SW480 (cell line): ENCODE data around the gene SPIB.

Experiments
- DNase-seq: peaks from one replicate; pipeline ENCODE4 v3.0.0-alpha.2; 2016; ENCODE audit warnings: low spot score

Gene SPIB

GRCh38 chr19:50392759-50393158 lies 26.0 kb upstream of the SPIB start:
- no peak for DNase-seq

GRCh38 chr19:50393589-50393988 lies 25.1 kb upstream of the SPIB start:
- no peak for DNase-seq

DNA sequence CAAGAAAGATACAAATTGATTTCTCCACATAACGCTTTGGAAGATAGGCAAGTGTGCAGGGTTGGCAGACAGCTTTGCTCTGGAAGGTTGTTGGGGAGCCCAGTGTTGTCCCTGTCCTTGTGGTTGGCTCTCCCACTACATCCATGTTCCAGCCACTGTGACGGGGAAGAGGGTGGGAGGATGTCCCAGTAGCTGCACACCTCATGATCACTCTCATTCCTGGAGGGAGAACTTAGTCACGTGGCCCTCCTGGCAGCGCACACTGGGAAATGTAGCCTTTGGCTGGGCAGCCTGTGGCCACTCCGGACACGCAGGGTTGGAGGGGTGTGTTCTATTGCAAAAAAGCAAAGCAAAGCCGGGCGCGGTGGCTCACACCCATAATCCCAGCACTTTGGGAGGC lies 24.7 kb upstream of the SPIB start:
- DNase-seq: no peak

DNA sequence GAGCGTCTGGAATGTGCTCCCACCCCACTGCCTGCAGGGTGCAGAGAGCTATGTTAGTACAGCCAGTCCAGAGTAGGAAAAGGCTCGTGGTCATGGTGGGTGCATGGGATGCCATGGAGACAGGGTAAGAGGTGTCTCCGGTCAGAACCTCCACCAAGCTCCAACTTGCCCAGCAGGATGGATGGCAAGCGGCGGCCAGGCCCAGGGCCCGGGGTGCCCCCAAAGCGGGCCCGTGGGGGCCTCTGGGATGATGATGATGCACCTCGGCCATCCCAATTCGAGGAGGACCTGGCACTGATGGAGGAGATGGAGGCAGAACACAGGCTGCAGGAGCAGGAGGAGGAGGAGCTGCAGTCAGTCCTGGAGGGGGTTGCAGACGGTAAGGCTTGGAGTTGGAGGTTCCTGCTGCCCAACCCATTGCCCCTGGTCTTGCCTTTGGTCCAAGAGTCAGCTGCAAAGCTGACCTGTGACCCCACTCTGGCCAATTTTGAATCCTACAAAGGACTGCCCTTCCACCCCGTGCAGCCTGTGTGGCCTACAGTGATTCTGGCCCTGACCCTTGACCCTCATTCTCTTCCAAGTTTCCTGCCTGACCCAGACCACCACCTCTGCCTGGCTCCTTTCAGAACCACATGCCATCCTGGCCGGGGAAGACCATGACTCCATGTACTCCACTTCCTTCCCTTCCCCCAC lies 19.9 kb upstream of the SPIB start:
- no peak for DNase-seq

- no peak for DNase-seq
These were observed 19.4 kb upstream of the SPIB start for GRCh38 chr19:50399368-50399745.

GRCh38 chr19:50401605-50402450 lies 16.9 kb upstream of the SPIB start:
- DNase-seq: no peak

- DNase-seq: no peak
These were observed 16.0 kb upstream of the SPIB start for GRCh38 chr19:50402544-50403301.

GRCh38 chr19:50406156-50406820 lies 12.4 kb upstream of the SPIB start:
- no peak for DNase-seq

DNA sequence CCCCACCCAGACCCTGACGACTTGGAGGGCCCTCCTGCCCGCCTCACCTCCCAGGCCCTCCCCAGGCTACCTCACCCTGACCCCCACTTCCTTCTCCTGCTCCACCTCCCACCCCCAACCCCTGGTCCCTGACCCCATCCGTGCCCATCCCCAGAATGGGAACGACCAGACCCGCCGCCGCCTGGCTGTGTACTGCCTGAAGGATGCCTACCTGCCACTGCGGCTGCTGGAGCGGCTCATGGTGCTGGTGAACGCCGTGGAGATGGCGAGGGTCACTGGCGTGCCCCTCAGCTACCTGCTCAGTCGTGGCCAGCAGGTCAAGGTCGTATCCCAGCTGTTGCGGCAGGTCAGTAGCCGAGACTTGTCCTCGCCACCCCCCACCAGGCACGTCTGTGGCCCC lies 11.9 kb upstream of the SPIB start:
- DNase-seq: no peak

DNA sequence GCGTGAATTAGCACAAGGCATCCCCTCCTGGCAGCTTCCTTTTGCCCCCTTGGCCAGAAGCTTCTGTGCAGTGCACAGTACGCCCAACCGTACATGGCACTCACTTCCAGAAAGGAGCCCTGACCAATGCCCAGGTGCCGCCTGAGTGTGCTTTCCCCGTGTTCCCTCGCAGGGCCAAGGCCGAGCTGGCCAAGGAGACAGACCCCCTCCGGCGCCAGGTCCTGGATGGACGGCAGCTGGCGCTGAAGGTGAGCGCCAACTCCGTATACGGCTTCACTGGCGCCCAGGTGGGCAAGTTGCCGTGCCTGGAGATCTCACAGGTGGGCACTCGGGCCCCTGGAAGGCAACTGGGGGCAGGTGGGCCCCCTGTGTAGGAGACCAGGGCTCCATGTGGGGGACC lies 9.4 kb upstream of the SPIB start:
- no peak for DNase-seq

GRCh38 chr19:50410109-50410508 lies 8.6 kb upstream of the SPIB start:
- no peak for DNase-seq

DNA sequence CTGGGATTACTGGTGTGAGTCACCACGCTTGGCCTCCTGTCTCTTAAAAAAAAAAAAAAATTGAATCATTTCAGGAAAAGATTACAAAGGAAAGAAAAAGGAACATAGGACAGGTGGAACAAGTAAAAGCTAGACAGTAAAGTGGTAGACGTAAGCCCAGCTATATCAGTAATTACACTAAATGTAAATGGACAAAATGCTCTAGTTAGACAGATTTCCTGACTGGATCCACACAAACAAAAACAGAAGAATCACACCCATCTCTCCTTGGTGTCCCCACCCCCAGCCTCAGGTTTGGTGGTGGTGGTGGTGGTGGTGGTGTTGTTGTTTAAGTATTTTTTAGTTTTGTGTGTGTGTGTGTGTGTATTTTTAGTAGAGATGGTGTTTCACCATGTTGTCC lies 6.3 kb upstream of the SPIB start:
- DNase-seq: no peak

DNA sequence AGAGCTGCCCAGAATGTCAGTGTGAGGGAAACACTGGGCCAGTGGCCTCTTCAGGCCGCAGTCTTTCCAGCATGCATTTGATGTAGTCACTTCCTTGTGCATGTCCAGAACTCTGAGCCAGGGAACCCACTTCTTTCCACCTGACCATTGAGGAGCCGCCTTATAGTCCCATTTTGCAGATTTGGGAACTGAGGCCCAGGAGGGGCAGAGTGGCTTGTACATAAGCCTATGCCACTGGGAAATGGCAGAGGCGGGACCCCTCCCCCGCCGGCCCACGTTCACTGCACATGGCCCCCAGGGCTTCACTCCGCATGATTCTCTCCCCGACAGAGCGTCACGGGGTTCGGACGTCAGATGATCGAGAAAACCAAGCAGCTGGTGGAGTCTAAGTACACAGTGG lies 5.6 kb upstream of the SPIB start:
- no peak for DNase-seq

- DNase-seq: no peak
These were observed 5.2 kb upstream of the SPIB start for GRCh38 chr19:50413531-50413930.

DNA sequence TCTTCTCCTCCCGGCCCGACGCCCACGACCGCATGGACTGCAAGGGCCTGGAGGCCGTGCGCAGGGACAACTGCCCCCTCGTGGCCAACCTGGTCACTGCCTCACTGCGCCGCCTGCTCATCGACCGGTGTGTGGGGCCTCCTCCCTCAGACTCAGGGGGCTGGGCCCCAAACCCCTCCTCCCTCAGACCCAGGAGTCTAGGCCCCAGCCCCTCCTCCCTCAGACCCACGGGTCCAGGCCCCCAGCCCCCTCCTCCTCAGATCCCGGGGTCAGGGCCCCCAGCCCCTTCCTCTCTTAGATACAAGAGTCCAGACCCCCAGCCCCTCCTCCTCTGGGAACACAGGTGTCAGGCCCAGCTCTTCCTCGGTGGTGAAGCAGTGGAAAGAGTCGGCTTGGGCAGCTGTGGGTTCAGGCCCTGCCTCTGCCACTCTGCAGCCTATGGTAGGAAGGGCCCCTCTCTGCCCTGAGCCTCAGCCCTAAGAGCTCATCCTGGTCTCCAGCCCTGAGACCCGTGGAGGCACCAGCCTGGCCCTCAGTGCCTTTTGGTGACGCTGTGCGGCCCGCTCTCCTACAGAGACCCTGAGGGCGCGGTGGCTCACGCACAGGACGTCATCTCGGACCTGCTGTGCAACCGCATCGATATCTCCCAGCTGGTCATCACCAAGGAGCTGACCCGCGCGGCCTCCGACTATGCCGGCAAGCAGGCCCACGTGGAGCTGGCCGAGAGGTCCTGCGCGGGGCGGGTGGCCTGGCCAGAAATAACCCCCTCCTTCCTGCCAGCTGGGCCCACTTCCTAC lies 3.7 kb upstream of the SPIB start:
- DNase-seq: no peak

DNA sequence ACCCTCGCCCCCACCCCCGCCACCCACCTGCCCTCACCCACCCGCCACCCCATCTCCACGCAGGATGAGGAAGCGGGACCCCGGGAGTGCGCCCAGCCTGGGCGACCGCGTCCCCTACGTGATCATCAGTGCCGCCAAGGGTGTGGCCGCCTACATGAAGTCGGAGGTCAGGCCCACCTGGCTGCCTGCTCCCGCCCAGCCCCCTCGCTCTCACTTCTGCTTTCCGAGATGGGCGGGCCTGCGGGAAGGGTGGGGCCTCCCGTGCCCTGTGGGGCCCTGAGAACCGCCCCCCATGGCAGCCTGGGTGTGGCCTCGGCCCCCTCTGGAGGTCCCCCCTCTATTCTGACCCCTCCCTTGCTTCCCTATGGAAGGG lies 3.1 kb upstream of the SPIB start:
- no peak for DNase-seq

GRCh38 chr19:50416034-50416977 lies 2.4 kb upstream of the SPIB start:
- no peak for DNase-seq

DNA sequence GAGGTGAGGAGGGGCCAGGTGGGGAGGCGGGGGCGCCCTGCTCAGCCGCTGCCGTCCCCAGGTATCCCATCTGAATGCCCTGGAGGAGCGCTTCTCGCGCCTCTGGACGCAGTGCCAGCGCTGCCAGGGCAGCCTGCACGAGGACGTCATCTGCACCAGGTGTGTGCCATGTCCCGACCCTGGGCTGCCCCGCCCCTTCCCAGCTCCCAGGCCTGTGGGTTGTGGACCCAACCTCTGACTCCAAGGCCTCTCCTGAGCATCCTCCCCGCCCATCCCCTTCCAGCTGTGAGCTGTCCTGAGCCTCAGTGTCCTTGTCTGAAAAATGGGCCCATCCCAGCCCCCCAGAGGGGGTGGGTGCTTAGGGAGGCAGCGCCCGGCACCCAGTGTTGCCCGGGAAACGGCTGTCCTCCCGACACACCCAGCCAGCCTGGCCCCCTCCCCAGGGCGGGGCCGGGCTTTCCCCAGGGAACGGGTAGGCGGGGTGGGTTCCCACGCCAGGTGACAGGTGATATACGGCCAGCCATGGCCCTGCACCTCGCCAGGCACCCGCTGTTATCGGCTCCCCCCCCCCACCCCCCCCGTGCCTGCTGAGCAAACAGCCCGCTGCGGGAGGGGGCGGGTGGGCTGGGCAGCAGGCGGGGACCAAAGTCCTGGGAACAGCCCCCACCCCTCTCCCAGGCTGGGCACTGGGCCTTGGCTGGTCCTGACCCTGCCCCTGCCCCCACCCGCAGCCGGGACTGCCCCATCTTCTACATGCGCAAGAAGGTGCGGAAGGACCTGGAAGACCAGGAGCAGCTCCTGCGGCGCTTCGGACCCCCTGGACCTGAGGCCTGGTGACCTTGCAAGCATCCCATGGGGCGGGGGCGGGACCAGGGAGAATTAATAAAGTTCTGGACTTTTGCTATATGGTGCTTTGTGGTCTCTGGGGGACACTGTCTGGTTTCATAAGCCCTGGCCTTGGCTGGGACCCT lies 1.3 kb upstream of the SPIB start:
- peak; percentile 58 for DNase-seq

GRCh38 chr19:50419022-50419579 lies 363 bp downstream of the SPIB start:
- DNase-seq: no peak
